ENCODE data around the gene APOL1.

GRCh38 chr22:36295247-36295646 lies 42.3 kb downstream of the APOL1 start:
- TF ChIP-seq CTCF (IDR thresholded peaks at IDR 0.05; ENCODE audit: poor library complexity, severe bottlenecking) (no peak), EP300 (conservative IDR thresholded peaks at IDR 0.05; ENCODE audit: poor library complexity, severe bottlenecking) (no peak), POLR2AphosphoS5 (IDR thresholded peaks at IDR 0.05) (no peak), TAF1 (IDR thresholded peaks at IDR 0.05; ENCODE audit: low read depth) (no peak), RAD21 (conservative IDR thresholded peaks at IDR 0.05) (no peak), MXI1 (conservative IDR thresholded peaks at IDR 0.05; ENCODE audit: poor library complexity, severe bottlenecking) (no peak)
